ENCODE data around the gene TMEM121B. TPM values are rescaled to one million over a fixed set of nuclear protein-coding genes. Genes with fewer than 3 reads are reported as not detected.

TMEM121B gene
- polyA plus RNA-seq, 1 of the 3 experiments (the other 2 are of a cell fraction): 0.13 TPM

DNA sequence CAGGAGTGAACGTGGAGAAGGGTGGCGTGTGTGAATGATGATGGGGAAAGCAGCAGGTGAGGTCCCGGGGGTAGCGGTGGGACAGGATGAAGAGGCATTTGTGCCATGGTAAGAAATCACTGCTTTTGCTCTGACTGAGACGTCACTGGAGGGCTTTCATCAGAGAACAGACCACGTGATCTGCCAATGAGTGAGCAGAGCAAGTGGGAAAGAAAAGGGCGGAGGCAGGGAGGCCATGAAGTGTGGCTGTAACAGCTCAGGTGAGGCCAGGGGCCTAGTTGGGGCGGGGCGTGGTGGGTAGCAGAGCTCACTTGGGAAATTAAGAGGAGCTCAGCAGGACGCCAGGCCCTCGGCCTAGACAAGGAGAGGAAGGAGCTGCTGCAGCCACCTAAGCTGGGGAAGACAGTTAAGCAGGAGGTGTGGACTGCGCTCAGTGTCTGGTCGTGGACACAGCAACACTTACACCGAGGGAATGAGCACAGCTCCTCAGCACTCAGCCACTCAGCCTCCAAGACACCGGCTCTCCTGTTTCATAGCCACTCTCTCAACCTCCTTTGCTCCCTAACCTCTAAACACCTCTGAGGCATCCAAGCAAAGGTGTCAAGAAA lies 14.1 kb upstream of the TMEM121B start:
- POLR2A ChIA-PET: no interaction called here
- CTCF ChIA-PET: interaction anchor here (1.2 to 1.3 kb wide), 2 partner anchors 14 to 36 kb away, joined by 3 to 7 read pairs; partner anchors contain the start of gene TMEM121B
- H3K9me2 ChIP-seq: no peaks in the 10 kb centered on the region

More for the DNA sequence above, 14.1 kb upstream of the TMEM121B start:
- H3K4me3 ChIP-seq (ENCODE audit: low read depth in 2 of 2, low read length in 1 of 2): no peak overlapping the region
- no peaks in the 10 kb centered on the region for H3K27me3 ChIP-seq (ENCODE audit: insufficient read depth)
- 95% methylated on average over 14 of the region's 15 CpGs for WGBS (ENCODE audit: low lambda C conversion rate)
- no peaks in the 10 kb centered on the region; a peak in 1 of 4 replicates for H3K4me1 ChIP-seq (ENCODE audit: control insufficient read depth in 1 of 2, insufficient read depth in 2 of 2, low read depth in 1 of 2, low read length in 1 of 2)
- no peaks in the 10 kb centered on the region for H4K20me1 ChIP-seq (ENCODE audit: insufficient read depth)
- TF ChIP-seq, protein P1, sequence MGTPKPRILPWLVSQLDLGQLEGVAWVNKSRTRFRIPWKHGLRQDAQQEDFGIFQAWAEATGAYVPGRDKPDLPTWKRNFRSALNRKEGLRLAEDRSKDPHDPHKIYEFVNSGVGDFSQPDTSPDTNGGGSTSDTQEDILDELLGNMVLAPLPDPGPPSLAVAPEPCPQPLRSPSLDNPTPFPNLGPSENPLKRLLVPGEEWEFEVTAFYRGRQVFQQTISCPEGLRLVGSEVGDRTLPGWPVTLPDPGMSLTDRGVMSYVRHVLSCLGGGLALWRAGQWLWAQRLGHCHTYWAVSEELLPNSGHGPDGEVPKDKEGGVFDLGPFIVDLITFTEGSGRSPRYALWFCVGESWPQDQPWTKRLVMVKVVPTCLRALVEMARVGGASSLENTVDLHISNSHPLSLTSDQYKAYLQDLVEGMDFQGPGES (IDR thresholded peaks at IDR 0.05; ENCODE audit: low read depth, low read length): no peak
- no peak for TF ChIP-seq FOXJ3 (CRISPR knock-in tag; IDR thresholded peaks at IDR 0.05)
- TF ChIP-seq EZH2phosphoT487 (IDR thresholded peaks at IDR 0.05; ENCODE audit: borderline replicate concordance, low read depth): no peak
- TF ChIP-seq, protein P2, sequence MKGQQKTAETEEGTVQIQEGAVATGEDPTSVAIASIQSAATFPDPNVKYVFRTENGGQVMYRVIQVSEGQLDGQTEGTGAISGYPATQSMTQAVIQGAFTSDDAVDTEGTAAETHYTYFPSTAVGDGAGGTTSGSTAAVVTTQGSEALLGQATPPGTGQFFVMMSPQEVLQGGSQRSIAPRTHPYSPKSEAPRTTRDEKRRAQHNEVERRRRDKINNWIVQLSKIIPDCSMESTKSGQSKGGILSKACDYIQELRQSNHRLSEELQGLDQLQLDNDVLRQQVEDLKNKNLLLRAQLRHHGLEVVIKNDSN (IDR thresholded peaks at IDR 0.05; ENCODE audit: borderline replicate concordance, low read depth): no peak
- TF ChIP-seq RCOR1 (IDR thresholded peaks at IDR 0.05; ENCODE audit: low read length): no peak
- no peak for TF ChIP-seq RXRA (IDR thresholded peaks at IDR 0.05; ENCODE audit: borderline replicate concordance, low read depth)
- TF ChIP-seq, protein P3, sequence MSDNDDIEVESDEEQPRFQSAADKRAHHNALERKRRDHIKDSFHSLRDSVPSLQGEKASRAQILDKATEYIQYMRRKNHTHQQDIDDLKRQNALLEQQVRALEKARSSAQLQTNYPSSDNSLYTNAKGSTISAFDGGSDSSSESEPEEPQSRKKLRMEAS (IDR thresholded peaks at IDR 0.05; ENCODE audit: low read depth): no peak
- TF ChIP-seq, protein P4, sequence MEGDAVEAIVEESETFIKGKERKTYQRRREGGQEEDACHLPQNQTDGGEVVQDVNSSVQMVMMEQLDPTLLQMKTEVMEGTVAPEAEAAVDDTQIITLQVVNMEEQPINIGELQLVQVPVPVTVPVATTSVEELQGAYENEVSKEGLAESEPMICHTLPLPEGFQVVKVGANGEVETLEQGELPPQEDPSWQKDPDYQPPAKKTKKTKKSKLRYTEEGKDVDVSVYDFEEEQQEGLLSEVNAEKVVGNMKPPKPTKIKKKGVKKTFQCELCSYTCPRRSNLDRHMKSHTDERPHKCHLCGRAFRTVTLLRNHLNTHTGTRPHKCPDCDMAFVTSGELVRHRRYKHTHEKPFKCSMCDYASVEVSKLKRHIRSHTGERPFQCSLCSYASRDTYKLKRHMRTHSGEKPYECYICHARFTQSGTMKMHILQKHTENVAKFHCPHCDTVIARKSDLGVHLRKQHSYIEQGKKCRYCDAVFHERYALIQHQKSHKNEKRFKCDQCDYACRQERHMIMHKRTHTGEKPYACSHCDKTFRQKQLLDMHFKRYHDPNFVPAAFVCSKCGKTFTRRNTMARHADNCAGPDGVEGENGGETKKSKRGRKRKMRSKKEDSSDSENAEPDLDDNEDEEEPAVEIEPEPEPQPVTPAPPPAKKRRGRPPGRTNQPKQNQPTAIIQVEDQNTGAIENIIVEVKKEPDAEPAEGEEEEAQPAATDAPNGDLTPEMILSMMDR (IDR thresholded peaks at IDR 0.05): no peak
- no peak for TF ChIP-seq TEAD4 (IDR thresholded peaks at IDR 0.05; ENCODE audit: borderline replicate concordance, insufficient read depth)
- TF ChIP-seq, protein P5, sequence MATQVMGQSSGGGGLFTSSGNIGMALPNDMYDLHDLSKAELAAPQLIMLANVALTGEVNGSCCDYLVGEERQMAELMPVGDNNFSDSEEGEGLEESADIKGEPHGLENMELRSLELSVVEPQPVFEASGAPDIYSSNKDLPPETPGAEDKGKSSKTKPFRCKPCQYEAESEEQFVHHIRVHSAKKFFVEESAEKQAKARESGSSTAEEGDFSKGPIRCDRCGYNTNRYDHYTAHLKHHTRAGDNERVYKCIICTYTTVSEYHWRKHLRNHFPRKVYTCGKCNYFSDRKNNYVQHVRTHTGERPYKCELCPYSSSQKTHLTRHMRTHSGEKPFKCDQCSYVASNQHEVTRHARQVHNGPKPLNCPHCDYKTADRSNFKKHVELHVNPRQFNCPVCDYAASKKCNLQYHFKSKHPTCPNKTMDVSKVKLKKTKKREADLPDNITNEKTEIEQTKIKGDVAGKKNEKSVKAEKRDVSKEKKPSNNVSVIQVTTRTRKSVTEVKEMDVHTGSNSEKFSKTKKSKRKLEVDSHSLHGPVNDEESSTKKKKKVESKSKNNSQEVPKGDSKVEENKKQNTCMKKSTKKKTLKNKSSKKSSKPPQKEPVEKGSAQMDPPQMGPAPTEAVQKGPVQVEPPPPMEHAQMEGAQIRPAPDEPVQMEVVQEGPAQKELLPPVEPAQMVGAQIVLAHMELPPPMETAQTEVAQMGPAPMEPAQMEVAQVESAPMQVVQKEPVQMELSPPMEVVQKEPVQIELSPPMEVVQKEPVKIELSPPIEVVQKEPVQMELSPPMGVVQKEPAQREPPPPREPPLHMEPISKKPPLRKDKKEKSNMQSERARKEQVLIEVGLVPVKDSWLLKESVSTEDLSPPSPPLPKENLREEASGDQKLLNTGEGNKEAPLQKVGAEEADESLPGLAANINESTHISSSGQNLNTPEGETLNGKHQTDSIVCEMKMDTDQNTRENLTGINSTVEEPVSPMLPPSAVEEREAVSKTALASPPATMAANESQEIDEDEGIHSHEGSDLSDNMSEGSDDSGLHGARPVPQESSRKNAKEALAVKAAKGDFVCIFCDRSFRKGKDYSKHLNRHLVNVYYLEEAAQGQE (IDR thresholded peaks at IDR 0.05; ENCODE audit: low read depth, low read length): no peak
- no peak for TF ChIP-seq EP300 (IDR thresholded peaks at IDR 0.05; ENCODE audit: borderline replicate concordance in 1 of 2, low read depth in 1 of 2, low read length in 1 of 2)
- TF ChIP-seq YY1 (IDR thresholded peaks at IDR 0.05; ENCODE audit: low read depth): no peak
- TF ChIP-seq, protein P6, sequence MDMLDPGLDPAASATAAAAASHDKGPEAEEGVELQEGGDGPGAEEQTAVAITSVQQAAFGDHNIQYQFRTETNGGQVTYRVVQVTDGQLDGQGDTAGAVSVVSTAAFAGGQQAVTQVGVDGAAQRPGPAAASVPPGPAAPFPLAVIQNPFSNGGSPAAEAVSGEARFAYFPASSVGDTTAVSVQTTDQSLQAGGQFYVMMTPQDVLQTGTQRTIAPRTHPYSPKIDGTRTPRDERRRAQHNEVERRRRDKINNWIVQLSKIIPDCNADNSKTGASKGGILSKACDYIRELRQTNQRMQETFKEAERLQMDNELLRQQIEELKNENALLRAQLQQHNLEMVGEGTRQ (IDR thresholded peaks at IDR 0.05; ENCODE audit: borderline replicate concordance, low read depth, low read length): no peak
- no peak for TF ChIP-seq MEF2A (IDR thresholded peaks at IDR 0.05; ENCODE audit: borderline replicate concordance, low read depth)
- no peak for TF ChIP-seq RFX5 (IDR thresholded peaks at IDR 0.05; ENCODE audit: low read length)
- no peak for TF ChIP-seq NFIC (IDR thresholded peaks at IDR 0.05; ENCODE audit: borderline replicate concordance)
- TF ChIP-seq SMC3 (IDR thresholded peaks at IDR 0.05; ENCODE audit: low read depth, low read length): no peak
- no peak overlapping the region for H3K9ac ChIP-seq
- H3K9me3 ChIP-seq: no peaks in the 10 kb centered on the region
- H3F3A ChIP-seq (replicated peaks; ENCODE audit: insufficient read depth): no peaks in the 10 kb centered on the region
- no peak overlapping the region for H3K27ac ChIP-seq (ENCODE audit: low read depth in 2 of 2, low read length in 1 of 2)
- H3K79me2 ChIP-seq (ENCODE audit: insufficient read depth): no peaks in the 10 kb centered on the region
- DNase-seq: no peak
- peaks cover 0 to 15% of the 10 kb centered on the region in 2 experiments for H3K36me3 ChIP-seq (replicated peaks in 1 of 2; ENCODE audit: control insufficient read depth in 1 of 2, insufficient read depth in 2 of 2, low read length in 1 of 2)
- H3K4me2 ChIP-seq: no peak overlapping the region
- H2AFZ ChIP-seq (ENCODE audit: low read depth): no peak overlapping the region
